Hindlimb muscle (tissue), 1 donor: Measurements from ENCODE around the gene TC2N. TPM values are rescaled to one million over a fixed set of nuclear protein-coding genes. Genes with fewer than 3 reads are reported as not detected.
"Not testable (repeated sequence)": the region's sequence is repeated elsewhere in the genome, so short reads cannot be mapped to it uniquely, and the experiment has no call there.

ENCODE experiments used
- DNase-seq: peaks from one replicate; pipeline ENCODE4 v3.0.0-alpha.2; 2013
- polyA plus RNA-seq: library from polyadenylated mRNA; unstranded; fragments of 120-200 nt; gene quantifications from one replicate; pipeline ENCODE4 v1.2.1, GENCODE V29; 2013; ENCODE audit not compliant: insufficient read length

Gene TC2N
- polyA plus RNA-seq, 1 donor = 1.7 TPM

DNA sequence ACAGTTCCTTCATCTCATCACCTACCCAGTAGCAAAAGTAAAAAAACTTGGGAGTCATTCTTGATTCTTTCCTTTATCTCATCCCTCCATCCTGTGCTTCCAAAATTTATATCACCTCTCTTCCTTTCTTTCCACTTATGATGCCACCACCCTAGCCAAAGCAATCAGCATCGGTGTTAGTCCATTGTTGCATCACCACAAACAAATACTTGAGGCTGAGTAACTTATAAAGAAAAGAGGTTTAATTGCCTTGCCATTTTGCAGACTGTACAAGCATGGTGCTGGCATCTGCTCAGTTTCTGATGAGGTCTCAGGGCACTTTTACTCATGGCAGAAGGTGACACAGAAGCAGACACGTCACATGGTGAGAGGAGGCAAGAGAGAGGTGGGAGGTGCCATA lies 115.6 kb downstream of the TC2N start:
- no peak for DNase-seq

DNA sequence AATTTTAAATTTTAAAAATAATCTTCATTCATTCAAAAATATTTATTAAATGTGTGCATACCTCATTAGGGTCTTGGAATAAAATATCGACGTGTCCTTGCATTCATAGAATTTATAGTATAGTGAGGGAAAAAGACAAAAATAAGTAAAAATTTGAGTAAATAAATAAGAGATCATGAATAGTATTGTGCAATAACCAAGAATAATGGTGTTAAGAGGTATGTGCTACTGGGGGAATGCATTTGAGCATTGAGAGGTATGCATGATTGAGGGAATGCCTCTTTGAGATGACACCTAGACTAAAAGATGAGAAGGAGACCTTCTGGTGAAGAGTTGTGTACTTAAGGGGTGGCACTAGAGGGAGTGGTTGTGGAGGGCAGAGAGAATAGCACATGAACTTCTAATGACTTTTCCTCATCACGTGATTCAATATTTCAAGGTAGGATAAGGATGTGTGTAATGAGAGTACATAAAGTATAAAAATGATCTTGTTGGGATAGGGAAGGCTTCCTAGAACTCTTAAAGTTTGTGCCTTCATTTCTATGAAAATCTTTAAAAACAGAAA lies 116.6 kb downstream of the TC2N start:
- no peak for DNase-seq

DNA sequence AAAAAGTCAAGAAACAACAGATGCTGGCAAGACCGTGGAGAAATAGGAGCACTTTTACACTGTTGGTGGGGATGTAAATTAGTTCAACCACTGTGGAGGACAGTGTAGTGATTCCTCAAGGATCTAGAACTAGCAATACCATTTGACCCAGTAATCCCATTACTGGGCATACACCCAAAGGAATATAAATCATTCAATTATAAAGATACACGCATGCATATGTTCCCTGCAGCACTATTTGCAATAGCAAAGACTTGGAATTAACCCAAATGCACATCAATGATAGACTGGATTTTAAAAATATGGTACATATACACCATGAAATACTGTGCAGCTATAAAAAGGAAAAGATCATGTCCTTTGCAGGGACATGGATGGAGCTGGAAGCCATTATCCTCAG lies 117.5 kb downstream of the TC2N start:
- DNase-seq = no peak

DNA sequence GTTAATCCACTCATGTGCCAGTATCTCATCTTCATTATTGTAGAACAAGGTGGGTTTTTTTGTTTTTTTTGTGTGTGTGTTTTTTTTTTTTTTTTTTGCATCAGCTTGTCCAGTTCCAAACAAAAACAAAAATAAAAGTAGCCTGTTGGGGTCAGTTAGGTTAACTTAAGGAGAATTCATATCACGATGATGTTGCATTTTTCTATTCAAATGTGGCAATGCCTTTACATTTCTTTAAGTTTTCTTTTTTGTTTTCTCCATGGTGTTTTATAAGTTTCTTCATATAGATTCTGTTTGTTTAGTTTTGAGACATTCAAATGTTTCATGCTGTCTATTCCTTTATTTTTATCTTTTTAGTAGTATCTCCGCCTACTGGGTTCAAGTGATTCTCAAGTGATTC lies 119.3 kb downstream of the TC2N start:
- DNase-seq = no peak

DNA sequence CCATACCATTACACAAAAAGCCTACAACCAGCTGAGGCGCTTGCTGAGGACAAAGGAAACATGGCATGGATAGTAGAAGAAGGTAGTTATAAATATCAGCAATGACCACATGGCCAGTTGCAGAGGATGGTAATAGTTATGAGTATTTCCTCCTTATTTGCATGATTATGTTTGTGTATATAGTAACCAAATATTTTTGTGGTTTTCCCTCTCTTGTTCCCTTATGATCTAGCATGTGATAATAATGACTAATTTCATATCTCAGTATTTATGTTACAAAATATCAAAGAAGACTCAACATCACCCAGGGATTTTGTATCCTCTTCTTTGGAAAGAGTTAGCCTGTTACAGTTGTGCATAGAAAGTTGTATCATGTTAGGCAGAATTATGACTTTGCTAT lies 122.0 kb downstream of the TC2N start:
- no peak for DNase-seq

DNA sequence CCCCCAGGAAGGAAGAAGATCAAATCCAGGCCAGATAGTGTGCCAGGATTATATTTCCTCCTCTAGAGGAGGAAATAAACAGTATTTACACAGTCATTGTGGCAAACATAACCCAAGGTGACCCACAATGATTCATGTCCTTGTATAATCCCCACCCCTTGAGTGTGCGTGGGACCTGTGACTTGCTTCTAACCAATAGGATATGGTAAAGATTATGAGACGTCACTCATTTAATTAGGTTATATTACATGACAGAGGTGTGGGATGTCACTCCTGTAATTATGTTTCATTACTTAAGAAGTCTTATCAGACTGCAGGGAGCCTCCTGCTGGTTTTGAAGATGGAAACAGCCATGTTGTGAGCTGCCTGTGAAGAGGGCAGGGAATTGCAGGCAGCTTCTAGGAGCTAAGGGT lies 123.3 kb downstream of the TC2N start:
- no peak for DNase-seq

DNA sequence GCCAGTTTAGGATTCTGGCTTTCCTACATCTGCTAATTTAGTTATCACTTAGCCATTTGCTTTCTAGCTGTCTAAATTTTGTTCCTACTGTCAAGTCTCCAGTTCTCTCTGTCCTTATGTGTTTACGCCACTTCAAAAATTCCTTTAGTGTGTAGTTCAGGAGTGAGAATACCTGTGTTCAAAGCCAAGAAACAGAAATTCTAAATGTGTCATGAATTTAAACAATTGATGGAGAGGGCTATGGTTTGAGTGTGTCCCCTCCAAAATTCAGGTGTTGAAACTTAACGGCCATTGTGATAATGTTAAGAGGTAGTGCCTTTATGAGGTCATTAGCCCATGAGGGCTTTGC lies 124.1 kb downstream of the TC2N start:
- no peak for DNase-seq

- no peak for DNase-seq
These were observed 124.6 kb downstream of the TC2N start for GRCh38 chr14:91742621-91743304.

DNA sequence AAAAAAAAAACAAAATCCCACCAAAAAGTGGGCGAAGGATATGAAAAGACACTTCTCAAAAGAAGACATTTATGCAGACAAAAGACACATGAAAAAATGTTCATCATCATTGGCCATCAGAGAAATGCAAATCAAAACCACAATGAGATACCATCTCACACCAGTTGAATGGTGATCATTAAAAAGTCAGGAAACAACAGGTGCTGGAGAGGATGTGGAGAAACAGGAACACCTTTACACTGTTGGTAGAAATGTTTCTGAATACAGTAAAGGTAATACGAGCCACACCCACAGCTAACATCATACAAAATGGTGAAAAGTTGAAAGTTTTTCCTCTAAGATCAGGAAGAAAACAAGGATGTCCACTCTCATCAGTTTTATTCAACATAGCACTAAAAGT lies 127.5 kb downstream of the TC2N start:
- DNase-seq = not testable (repeated sequence)

DNA sequence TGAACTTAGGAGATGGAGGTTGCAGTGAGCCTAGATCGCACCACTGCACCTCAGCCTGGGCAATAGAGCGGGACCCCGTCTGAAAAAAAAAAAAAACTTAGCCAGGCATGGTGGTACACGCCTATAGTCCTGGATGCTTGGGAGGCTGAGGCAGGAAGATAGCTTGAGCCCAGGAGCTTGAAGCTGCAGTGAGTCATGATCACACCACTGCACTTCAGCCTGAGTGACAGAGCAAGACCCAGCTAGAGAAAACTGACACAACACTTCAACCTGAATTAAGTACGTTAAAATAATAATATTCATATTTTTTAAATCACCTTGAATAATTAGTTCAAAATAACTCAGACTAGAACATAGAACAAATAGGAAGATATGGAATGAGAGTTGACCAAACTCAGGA lies 129.7 kb downstream of the TC2N start:
- DNase-seq = no peak

- DNase-seq = no peak
These were observed 134.4 kb downstream of the TC2N start for GRCh38 chr14:91732859-91733477.

DNA sequence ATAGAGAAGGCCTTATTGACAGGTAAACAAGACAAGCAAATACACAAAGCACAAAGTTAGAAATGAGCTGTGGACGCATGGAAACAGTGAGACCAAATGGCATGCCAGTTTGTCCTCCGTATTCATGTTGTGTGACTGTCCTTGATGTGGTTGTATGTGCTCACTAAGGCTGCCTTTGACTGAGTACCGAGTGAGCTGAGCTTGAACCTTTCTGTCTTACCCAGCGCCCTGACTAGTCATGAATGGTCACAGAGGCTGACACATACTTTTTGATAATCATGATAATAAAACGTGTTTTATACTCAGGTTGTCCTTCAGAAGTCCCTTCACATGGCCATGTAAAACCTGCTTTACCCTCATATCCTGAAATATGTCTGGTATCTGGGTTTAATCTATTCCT lies 134.9 kb downstream of the TC2N start:
- DNase-seq = no peak

- DNase-seq = no peak
These were observed 135.3 kb downstream of the TC2N start, which contains the start of gene CATSPERB for GRCh38 chr14:91731986-91732385. TSS of gene CATSPERB (minus strand) at chr14:91732086. CDS start at chr14:91729479, 2,607 bp downstream.

DNA sequence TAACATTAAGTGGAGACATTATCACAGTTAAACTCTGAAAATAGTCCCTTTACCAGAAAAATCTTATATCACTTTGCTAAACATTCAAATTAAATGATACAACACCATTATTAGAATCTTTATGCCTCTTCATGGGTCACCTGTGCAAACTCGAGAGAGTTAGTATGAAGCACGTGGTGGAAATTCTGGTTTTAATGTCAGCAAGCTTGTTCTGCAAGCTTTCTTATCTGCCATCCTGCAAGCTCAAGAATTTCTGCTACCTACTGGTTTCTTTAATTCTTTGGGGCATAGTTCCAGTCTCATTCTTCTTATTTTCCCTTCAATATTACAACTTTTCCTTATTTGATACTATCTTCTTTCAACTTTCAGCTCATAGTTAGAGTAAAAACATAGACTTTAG lies 136.3 kb downstream of the TC2N start:
- DNase-seq = no peak

GRCh38 chr14:91729756-91730155 lies 137.6 kb downstream of the TC2N start:
- no peak for DNase-seq

Other genes with a start within 250 kb of the TC2N start
- 0.40 TPM for gene CATSPERB, start 135.4 kb downstream of the TC2N start, polyA plus RNA-seq
- 53.0 TPM for gene FBLN5, start 80.2 kb upstream of the TC2N start, polyA plus RNA-seq
- 15.3 TPM for gene TRIP11, start 172.5 kb upstream of the TC2N start, polyA plus RNA-seq
- gene ATXN3, start 239.0 kb upstream of the TC2N start, polyA plus RNA-seq = 17.4 TPM